Uterus (tissue), 4 donors: Measurements from ENCODE around the gene ABCA2. TPM values are rescaled to one million over a fixed set of nuclear protein-coding genes. Genes with fewer than 3 reads are reported as not detected.

Experiments
- DNase-seq, 2 donors: peaks; one replicate each; pipeline ENCODE4 v3.0.0-alpha.2; 2019 to 2020
- H3K27ac ChIP-seq, 2 donors: fragments of 200-600 bp; sonication (generic); 1 replicate in 1 of 2; 2 replicates in 1 of 2; pipeline ENCODE4 v1.5.1; 2016 to 2018
- H3K27me3 ChIP-seq, 2 donors: fragments of 200-600 bp; sonication (generic); one replicate each; pipeline ENCODE4 v1.5.1; 2018 to 2019; ENCODE audit warnings: control low read depth in 1 of 2
- H3K36me3 ChIP-seq, 2 donors: fragments of 200-600 bp; sonication (generic); one replicate each; pipeline ENCODE4 v1.5.1; 2019; ENCODE audit warnings: control low read depth in 1 of 2
- H3K4me1 ChIP-seq, 2 donors: fragments of 200-600 bp; sonication (generic); one replicate each; pipeline ENCODE4 v1.5.1; 2018 to 2019; ENCODE audit warnings: control low read depth in 1 of 2
- H3K4me3 ChIP-seq, 2 donors: fragments of 200-600 bp; sonication (generic); 1 replicate in 1 of 2; 2 replicates in 1 of 2; pipeline ENCODE4 v1.5.1; 2018 to 2019; ENCODE audit warnings: mild to moderate bottlenecking in 1 of 2
- H3K9me3 ChIP-seq, 2 donors: fragments of 200-600 bp; sonication (generic); one replicate each; pipeline ENCODE4 v1.5.1; 2019; ENCODE audit warnings: control low read depth in 1 of 2
- POLR2A ChIP-seq, 2 donors: fragments of 450-650 bp; IDR thresholded peaks; one replicate each; pipeline ENCODE4 v1.6.1; 2016; ENCODE audit warnings: antibody characterized with exemption in 2 of 2, mild to moderate bottlenecking in 1 of 2, moderate library complexity in 1 of 2
- intact Hi-C: fragments of 100-400 bp; cut with DNase I; formaldehyde crosslinking; loops from one replicate; pipeline ENCODE4 v1.15.1; 2023; ENCODE audit warnings: low total_unique reads
- total RNA-seq, 4 donors: library from RNA; depleted of rRNA in 3 of 4; stranded (reverse); fragments of >200 nt in 3 of 4; gene quantifications; one replicate each; pipeline versions ENCODE4 v1.1.0 to v1.2.4, GENCODE V29; 2014 to 2023
- TF ChIP-seq, protein P1 (sequence below), 4 experiments: fragments of 200-600 bp in 2 of 4; fragments of 450-650 bp in 2 of 4; sonication (generic) in 2 of 4; IDR thresholded peaks; one replicate each; pipeline ENCODE4 v1.5.1; 2016 to 2019; ENCODE audit warnings: antibody characterized with exemption in 4 of 4, mild to moderate bottlenecking in 2 of 4, moderate library complexity in 1 of 4
- donor health status: DM: yes; HTN: yes; CAD: no.

Gene ABCA2
- total RNA-seq, 4 donors from 2014 or later = 24.8 to 36.9 (median 26.1) TPM

DNA sequence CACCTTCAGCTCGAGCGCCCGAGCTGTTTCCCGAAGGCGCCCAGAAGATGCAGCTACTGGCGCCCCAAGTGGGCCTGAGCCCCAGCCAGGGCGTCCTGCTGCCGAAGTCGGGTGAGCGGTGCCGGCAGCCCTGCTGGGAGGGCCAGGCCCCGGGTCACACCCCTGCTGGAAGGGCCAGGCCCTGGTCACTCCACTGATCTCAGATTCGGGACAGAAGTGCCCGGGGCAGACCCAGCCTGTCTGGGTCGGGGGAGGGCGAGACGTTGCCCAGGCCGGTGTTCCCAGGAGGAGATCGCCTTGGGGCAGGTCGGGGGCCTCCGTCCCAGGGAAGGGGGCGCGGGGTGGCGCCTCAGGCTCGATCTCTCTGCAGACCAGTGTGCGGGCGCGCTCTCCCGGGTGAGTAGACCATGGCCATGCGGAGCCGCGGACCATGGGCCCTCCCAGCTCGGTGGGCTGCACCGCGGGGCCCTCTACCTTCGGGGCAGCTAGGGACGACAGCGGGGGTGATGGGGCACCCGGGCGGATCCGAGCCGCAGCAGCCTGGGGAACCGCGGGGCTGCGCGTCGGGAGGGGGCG, 42.9 kb downstream of the ABCA2 start:
- H3K36me3 ChIP-seq = no peaks in the 10 kb centered on the region
- intact Hi-C loops = no loop called here
- peaks cover 8 to 16% of the 10 kb centered on the region in 2 donors for H3K27me3 ChIP-seq
- H3K4me1 ChIP-seq = no peaks in the 10 kb centered on the region
- H3K4me3 ChIP-seq = no peak overlapping the region
- H3K9me3 ChIP-seq = no peaks in the 10 kb centered on the region
- DNase-seq = no peak
- no peak overlapping the region for H3K27ac ChIP-seq
- no peak for TF ChIP-seq POLR2A (IDR thresholded peaks at IDR 0.05)
- TF ChIP-seq, protein P1, sequence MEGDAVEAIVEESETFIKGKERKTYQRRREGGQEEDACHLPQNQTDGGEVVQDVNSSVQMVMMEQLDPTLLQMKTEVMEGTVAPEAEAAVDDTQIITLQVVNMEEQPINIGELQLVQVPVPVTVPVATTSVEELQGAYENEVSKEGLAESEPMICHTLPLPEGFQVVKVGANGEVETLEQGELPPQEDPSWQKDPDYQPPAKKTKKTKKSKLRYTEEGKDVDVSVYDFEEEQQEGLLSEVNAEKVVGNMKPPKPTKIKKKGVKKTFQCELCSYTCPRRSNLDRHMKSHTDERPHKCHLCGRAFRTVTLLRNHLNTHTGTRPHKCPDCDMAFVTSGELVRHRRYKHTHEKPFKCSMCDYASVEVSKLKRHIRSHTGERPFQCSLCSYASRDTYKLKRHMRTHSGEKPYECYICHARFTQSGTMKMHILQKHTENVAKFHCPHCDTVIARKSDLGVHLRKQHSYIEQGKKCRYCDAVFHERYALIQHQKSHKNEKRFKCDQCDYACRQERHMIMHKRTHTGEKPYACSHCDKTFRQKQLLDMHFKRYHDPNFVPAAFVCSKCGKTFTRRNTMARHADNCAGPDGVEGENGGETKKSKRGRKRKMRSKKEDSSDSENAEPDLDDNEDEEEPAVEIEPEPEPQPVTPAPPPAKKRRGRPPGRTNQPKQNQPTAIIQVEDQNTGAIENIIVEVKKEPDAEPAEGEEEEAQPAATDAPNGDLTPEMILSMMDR (IDR thresholded peaks at IDR 0.05) = no peak

DNA sequence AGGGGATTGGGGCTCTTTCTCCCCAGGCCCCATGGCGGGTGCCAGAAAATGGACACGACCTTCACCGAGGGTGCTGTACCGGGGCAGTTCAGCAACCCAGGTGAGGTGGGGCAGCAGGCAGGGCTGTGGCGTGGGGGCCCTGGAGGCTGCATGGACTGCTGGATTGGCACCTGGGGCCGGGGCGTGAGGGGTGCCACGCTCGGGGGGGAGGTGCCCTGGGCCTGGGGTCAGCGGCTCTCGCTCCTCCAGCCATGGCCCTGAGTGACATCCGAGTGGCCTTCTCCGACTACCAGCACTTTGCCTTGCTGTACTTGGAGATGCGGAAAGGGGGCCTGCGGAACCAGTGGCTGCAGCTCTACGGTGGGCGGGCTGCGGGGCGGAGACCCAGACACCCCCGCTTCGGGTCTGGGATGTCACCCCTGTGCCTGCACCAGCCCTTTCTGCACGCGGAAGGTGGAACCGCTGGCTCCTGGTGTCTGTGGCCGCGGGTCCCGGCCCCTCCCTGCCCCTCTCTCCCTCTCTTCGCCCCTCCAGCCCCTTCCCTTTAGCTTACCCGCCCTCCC, 43.5 kb downstream of the ABCA2 start:
- no peak overlapping the region for H3K27ac ChIP-seq
- H3K27me3 ChIP-seq = peaks cover 8 to 16% of the 10 kb centered on the region in 2 donors
- TF ChIP-seq POLR2A (IDR thresholded peaks at IDR 0.05) = no peak
- TF ChIP-seq, protein P1 (IDR thresholded peaks at IDR 0.05) = no peak
- H3K4me1 ChIP-seq = no peaks in the 10 kb centered on the region
- intact Hi-C loops = no loop called here
- H3K9me3 ChIP-seq = no peaks in the 10 kb centered on the region
- H3K36me3 ChIP-seq = no peaks in the 10 kb centered on the region
- DNase-seq = no peak
- no peak overlapping the region for H3K4me3 ChIP-seq

DNA sequence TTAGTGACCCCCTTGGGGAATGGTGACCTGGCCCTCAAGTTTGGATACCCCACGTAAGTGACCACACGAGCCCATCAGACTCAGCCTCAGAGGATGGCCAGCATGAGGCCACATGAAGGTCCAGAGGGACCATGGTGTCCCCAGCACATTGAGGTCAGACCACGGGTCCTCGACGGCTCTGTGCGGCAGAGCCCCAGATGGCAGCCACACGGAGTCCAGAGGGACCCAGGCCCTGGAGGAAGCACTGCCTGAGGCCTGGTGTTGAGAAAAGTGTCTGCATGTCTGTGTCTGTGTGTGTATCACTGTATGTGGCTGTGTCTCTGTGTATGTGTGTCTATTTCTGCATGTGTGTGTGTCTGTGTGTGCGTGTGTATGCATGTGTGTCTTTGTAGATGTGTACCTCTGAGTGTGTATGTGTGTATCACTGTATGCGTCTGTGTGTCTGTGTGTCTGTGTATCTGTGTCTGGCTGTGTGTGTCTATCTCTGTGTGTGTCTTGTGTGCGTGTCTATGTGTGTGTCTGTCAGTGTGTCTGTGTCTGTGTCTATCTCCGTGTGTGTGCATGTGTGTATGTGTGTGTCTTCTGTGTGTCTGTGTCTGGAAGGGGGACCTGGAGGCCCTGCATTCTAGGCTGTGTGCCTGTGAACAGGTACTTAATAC, 44.3 kb downstream of the ABCA2 start:
- Histone ChIP-seq H3K36me3 (no peaks in the 10 kb centered on the region), H3K27me3 (peaks cover 8 to 16% of the 10 kb centered on the region in 2 donors)

DNA sequence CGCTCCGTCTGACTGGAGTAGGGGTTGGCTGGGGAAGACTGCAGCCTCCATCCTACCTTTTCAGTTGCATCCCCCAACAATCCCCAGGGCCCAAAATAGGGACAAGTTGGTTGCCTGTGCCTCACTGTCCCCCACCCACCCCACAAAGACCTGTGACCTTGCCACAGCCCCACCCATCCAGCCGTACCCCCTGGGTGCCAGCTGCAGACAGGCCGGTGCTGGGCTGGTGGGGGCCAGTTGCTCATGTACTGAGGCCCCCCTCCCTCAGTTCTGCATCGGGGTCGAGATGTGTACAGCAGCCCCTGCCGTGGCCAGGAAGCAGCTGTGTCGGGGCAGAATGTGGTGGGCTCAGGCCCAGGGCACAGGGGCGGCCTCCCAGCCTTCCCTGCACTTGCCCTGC, 44.9 kb downstream of the ABCA2 start:
- no peaks in the 10 kb centered on the region for H3K36me3 ChIP-seq
- no peak overlapping the region for H3K27ac ChIP-seq
- TF ChIP-seq, protein P1 (IDR thresholded peaks at IDR 0.05) = no peak
- TF ChIP-seq POLR2A (IDR thresholded peaks at IDR 0.05) = no peak
- no peaks in the 10 kb centered on the region for H3K4me1 ChIP-seq
- peaks cover 8 to 16% of the 10 kb centered on the region in 2 donors for H3K27me3 ChIP-seq
- H3K4me3 ChIP-seq = no peak overlapping the region
- DNase-seq = no peak
- no peaks in the 10 kb centered on the region for H3K9me3 ChIP-seq
- intact Hi-C loops = no loop called here

More for the DNA sequence above, 44.3 kb downstream of the ABCA2 start:
- no peaks in the 10 kb centered on the region for H3K9me3 ChIP-seq
- no peak for TF ChIP-seq POLR2A (IDR thresholded peaks at IDR 0.05)
- TF ChIP-seq, protein P1 (IDR thresholded peaks at IDR 0.05) = no peak
- H3K4me1 ChIP-seq = no peaks in the 10 kb centered on the region
- no peak overlapping the region for H3K4me3 ChIP-seq
- intact Hi-C loops = no loop called here
- DNase-seq = no peak
- no peak overlapping the region for H3K27ac ChIP-seq
